SU-DHL-6 (cell line): ENCODE data around the gene ZCCHC8.
"Not testable (repeated sequence)": the region's sequence is repeated elsewhere in the genome, so short reads cannot be mapped to it uniquely, and the experiment has no call there.

Experiments used
- H2AFZ ChIP-seq: fragments of 200-600 bp; sonication (generic); 2 replicates; pipeline ENCODE4 v1.6.1; 2014; ENCODE audit warnings: low read depth, mild to moderate bottlenecking, moderate library complexity, mixed read lengths, antibody characterized with exemption, low read length; ENCODE audit not compliant: severe bottlenecking
- H3F3A ChIP-seq: fragments of 200-600 bp; shearing (Covaris generic); 2 replicates; pipeline ENCODE4 v1.6.0; 2016; ENCODE audit warnings: antibody characterized with exemption, mild to moderate bottlenecking; ENCODE audit not compliant: insufficient read depth
- H3K27ac ChIP-seq: fragments of 200-600 bp; sonication (generic); 2 replicates; pipeline ENCODE4 v1.5.1; 2016; ENCODE audit warnings: low read depth, mild to moderate bottlenecking, low read length, moderate library complexity, mixed read lengths
- H3K27me3 ChIP-seq: fragments of 200-600 bp; sonication (generic), shearing (Covaris generic); 2 replicates; pipeline ENCODE4 v1.6.0; 2014; ENCODE audit warnings: mild to moderate bottlenecking, low read length
- H3K36me3 ChIP-seq: fragments of 200-600 bp; sonication (generic); 2 replicates; pipeline ENCODE4 v1.6.1; 2014; ENCODE audit warnings: mild to moderate bottlenecking, low read length, mixed read lengths
- H3K4me2 ChIP-seq: fragments of 300-600, 200-600 bp; shearing (Covaris generic), sonication (generic); 2 replicates; pipeline ENCODE4 v1.6.0; 2014; ENCODE audit warnings: low read length, low read depth, mild to moderate bottlenecking; ENCODE audit not compliant: poor library complexity, severe bottlenecking
- H3K4me3 ChIP-seq: fragments of 200-600 bp; sonication (generic); 2 replicates; pipeline ENCODE4 v1.5.1; 2014; ENCODE audit warnings: antibody characterized with exemption, low read length, mild to moderate bottlenecking, mixed read lengths; ENCODE audit not compliant: insufficient read depth, poor library complexity, severe bottlenecking
- H3K79me2 ChIP-seq: fragments of 200-600 bp; sonication (generic); 2 replicates; pipeline ENCODE4 v1.6.1; 2014; ENCODE audit warnings: mild to moderate bottlenecking, low read length, moderate library complexity; ENCODE audit not compliant: insufficient read depth
- H3K9ac ChIP-seq: fragments of 200-600 bp; sonication (generic); 2 replicates; pipeline ENCODE4 v1.7.0; 2014; ENCODE audit warnings: mild to moderate bottlenecking, low read length
- H3K9me2 ChIP-seq: fragments of 200-600 bp; sonication (generic); replicated peaks from 2 replicates; pipeline ENCODE4 v1.6.1; 2014; ENCODE audit warnings: low read length; ENCODE audit not compliant: insufficient read depth
- H3K9me3 ChIP-seq: fragments of 200-600 bp; sonication (generic); 2 replicates; pipeline ENCODE4 v1.6.1; 2014; ENCODE audit warnings: low read length, mixed read lengths; ENCODE audit not compliant: insufficient read depth
- H4K20me1 ChIP-seq: fragments of 200-600 bp; sonication (generic); 2 replicates; pipeline ENCODE4 v1.6.1; 2014; ENCODE audit warnings: low read depth, mild to moderate bottlenecking, antibody characterized with exemption, low read length, moderate library complexity, mixed read lengths
- EZH2phosphoT487 ChIP-seq: fragments of 200-600 bp; sonication (generic), shearing (Covaris generic); conservative IDR thresholded peaks from 2 replicates; pipeline ENCODE4 v1.6.1; 2018; ENCODE audit warnings: mild to moderate bottlenecking, antibody characterized with exemption, low read length, moderate library complexity, mixed read lengths
- TF ChIP-seq, protein P1 (sequence below): fragments of 200-600 bp; sonication (generic); IDR thresholded peaks from one replicate; pipeline ENCODE4 v1.5.1; 2017; ENCODE audit warnings: antibody characterized with exemption, mild to moderate bottlenecking, low read length, moderate library complexity; ENCODE audit not compliant: insufficient read depth, poor library complexity, severe bottlenecking

ZCCHC8 gene

DNA sequence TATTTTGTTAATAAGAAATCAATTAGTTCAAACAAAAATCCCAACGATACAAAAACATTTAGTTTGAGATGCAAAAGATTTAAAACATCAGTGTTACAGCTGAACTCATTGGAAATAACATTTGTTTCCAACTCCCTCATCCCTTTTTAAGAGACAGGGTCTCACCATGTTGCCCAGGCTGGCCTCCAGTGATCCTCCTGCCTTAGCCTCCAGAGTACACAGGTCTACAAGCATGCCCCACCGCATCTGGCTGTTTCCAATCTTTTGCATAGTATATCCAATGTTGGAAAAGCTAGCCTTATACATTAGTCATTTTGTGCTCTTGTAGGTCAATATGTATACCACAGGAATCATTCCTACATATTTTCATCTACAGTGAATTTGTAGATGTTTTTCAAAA, 14.5 kb upstream of the ZCCHC8 start:
- Histone ChIP-seq H3K36me3 (peaks cover 89% of the 10 kb centered on the region), H2AFZ (no peak overlapping the region), H3K27ac (no peak overlapping the region), H3K4me3 (no peak overlapping the region), H3K9me2 (no peaks in the 10 kb centered on the region), H3K79me2 (peaks cover 73% of the 10 kb centered on the region), H3F3A (peaks cover 66% of the 10 kb centered on the region), H3K27me3 (no peaks in the 10 kb centered on the region), H3K9me3 (no peaks in the 10 kb centered on the region), H4K20me1 (peaks cover 50% of the 10 kb centered on the region), H3K4me2 (no peak overlapping the region), H3K9ac (no peak overlapping the region)
- TF ChIP-seq, protein P1, sequence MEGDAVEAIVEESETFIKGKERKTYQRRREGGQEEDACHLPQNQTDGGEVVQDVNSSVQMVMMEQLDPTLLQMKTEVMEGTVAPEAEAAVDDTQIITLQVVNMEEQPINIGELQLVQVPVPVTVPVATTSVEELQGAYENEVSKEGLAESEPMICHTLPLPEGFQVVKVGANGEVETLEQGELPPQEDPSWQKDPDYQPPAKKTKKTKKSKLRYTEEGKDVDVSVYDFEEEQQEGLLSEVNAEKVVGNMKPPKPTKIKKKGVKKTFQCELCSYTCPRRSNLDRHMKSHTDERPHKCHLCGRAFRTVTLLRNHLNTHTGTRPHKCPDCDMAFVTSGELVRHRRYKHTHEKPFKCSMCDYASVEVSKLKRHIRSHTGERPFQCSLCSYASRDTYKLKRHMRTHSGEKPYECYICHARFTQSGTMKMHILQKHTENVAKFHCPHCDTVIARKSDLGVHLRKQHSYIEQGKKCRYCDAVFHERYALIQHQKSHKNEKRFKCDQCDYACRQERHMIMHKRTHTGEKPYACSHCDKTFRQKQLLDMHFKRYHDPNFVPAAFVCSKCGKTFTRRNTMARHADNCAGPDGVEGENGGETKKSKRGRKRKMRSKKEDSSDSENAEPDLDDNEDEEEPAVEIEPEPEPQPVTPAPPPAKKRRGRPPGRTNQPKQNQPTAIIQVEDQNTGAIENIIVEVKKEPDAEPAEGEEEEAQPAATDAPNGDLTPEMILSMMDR: no peak
- no peak for TF ChIP-seq EZH2phosphoT487

GRCh38 chr12:122513660-122514059, 12.9 kb upstream of the ZCCHC8 start:
- Histone ChIP-seq H4K20me1 (peaks cover 43% of the 10 kb centered on the region), H2AFZ (no peak overlapping the region), H3K9me3 (no peaks in the 10 kb centered on the region), H3K4me3 (no peak overlapping the region), H3K9ac (no peak overlapping the region), H3K27ac (no peak overlapping the region), H3K9me2 (no peaks in the 10 kb centered on the region), H3K4me2 (no peak overlapping the region), H3K27me3 (no peaks in the 10 kb centered on the region), H3F3A (peaks cover 59% of the 10 kb centered on the region), H3K36me3 (peaks cover 87% of the 10 kb centered on the region), H3K79me2 (peaks cover 63% of the 10 kb centered on the region)
- TF ChIP-seq, protein P1: no peak
- TF ChIP-seq EZH2phosphoT487: no peak

GRCh38 chr12:122513028-122513427, 12.3 kb upstream of the ZCCHC8 start:
- H3K4me2 ChIP-seq, H3K9me3 ChIP-seq, H3K27ac ChIP-seq, H3K4me3 ChIP-seq, H3K27me3 ChIP-seq, H2AFZ ChIP-seq, H3K9me2 ChIP-seq, H3K9ac ChIP-seq: not testable (repeated sequence)
- Histone ChIP-seq H3K79me2 (peaks cover 62% of the 10 kb centered on the region), H3K36me3 (peaks cover 88% of the 10 kb centered on the region), H3F3A (peaks cover 64% of the 10 kb centered on the region), H4K20me1 (peaks cover 40% of the 10 kb centered on the region)

DNA sequence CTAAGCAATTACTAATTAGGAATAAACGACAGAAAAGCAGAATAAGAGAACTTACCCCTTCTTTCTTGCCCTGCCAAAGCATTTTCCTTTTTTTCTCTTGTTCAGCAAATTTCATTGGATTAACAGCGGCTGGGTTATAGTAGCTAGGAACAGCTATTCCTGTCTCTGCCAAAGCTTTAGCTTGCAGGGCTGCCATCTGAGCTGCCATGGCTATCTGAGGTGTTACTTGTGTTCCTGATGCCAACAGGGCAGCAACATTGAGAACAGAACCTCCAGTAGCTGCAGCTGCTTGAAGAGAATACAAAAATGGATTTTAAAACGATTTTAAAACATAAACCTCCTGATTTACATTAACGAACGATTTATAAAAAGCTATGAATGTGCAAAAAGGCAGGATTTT, 7.4 kb upstream of the ZCCHC8 start:
- Histone ChIP-seq H3F3A (peaks cover 76% of the 10 kb centered on the region), H3K4me2 (no peak overlapping the region), H3K79me2 (peaks cover 25% of the 10 kb centered on the region), H4K20me1 (peaks cover 22% of the 10 kb centered on the region), H3K9me3 (no peaks in the 10 kb centered on the region), H3K27ac (no peak overlapping the region), H3K4me3 (no peak overlapping the region), H3K9me2 (no peaks in the 10 kb centered on the region), H3K36me3 (peaks cover 78% of the 10 kb centered on the region), H3K27me3 (no peaks in the 10 kb centered on the region), H2AFZ (no peak overlapping the region), H3K9ac (no peak overlapping the region)
- TF ChIP-seq EZH2phosphoT487: no peak
- TF ChIP-seq, protein P1: no peak
